Endothelial cell of umbilical vein (primary cell): ENCODE measurements around the gene IGSF10. TPM values are rescaled to one million over a fixed set of nuclear protein-coding genes. Genes with fewer than 3 reads are reported as not detected.

ENCODE experiments used
- BruUV-seq: library from RNA; stranded (reverse); fragments of 400-500 nt; replicated peaks from 2 replicates; lab custom pipeline; 2021; lab: Mats Ljungman, UMichigan
- CTCF ChIA-PET: fragments of 300-600, 350-600 bp; sonication (Branson Sonifier 250); formaldehyde crosslinking; loops from one replicate; lab custom pipeline; 2021; ENCODE audit warnings: antibody characterized with exemption, inconsistent platforms; lab: Charles Lee
- POLR2A ChIA-PET: fragments of 300-600, 350-600 bp; sonication (Branson Sonifier 250); formaldehyde crosslinking; loops from one replicate; lab custom pipeline; 2021; ENCODE audit warnings: antibody characterized with exemption, inconsistent platforms; lab: Charles Lee
- DNase-seq: peaks from one replicate; pipeline ENCODE4 v3.0.0-alpha.2; 2011; ENCODE audit warnings: low read depth, low spot score
- FAIRE-seq: peaks from 2 replicates; lab custom pipeline; 2011; peaks lifted over from hg19 to GRCh38; lab: Jason Lieb, UNC
- H2AFZ ChIP-seq: 2 replicates; pipeline ENCODE4 v1.6.0; 2012; ENCODE audit warnings: low read depth, low read length, control low read depth, inconsistent platforms
- H3K27ac ChIP-seq: 2 replicates; pipeline ENCODE4 v1.5.1; 2011; ENCODE audit warnings: low read depth, mild to moderate bottlenecking, control low read depth, low read length, moderate library complexity; ENCODE audit not compliant: insufficient read depth
- H3K27me3 ChIP-seq, 2 experiments: 2 replicates each; pipeline versions ENCODE4 v1.6.0 to v1.6.1; 2011; ENCODE audit warnings: low read length in 2 of 2, mixed read lengths in 1 of 2; ENCODE audit not compliant: control insufficient read depth in 2 of 2, insufficient read depth in 2 of 2
- H3K36me3 ChIP-seq, 2 experiments: 2 replicates in 1 of 2; 3 replicates in 1 of 2; pipeline ENCODE4 v1.5.1; 2011; ENCODE audit warnings: low read length in 2 of 2, mild to moderate bottlenecking in 1 of 2, moderate library complexity in 1 of 2; ENCODE audit not compliant: control insufficient read depth in 2 of 2, insufficient read depth in 2 of 2; ENCODE audit errors: extremely low read depth in 1 of 2
- H3K4me1 ChIP-seq: 3 replicates; pipeline ENCODE4 v1.5.1; 2011; ENCODE audit warnings: mild to moderate bottlenecking, low read length; ENCODE audit not compliant: control insufficient read depth, insufficient read depth; ENCODE audit errors: extremely low read depth
- H3K4me2 ChIP-seq: 2 replicates; pipeline ENCODE4 v1.6.1; 2011; ENCODE audit warnings: low read length, control low read depth, mixed read lengths; ENCODE audit not compliant: insufficient read depth
- H3K4me3 ChIP-seq, 3 experiments: fragments of 200-600 bp in 1 of 3; sonication (generic), shearing (Covaris generic) in 1 of 3; replicated peaks in 1 of 3; 2 replicates each; pipeline ENCODE4 v1.5.1; 2011 to 2016; ENCODE audit warnings: control low read depth in 3 of 3, low read length in 3 of 3, mild to moderate bottlenecking in 2 of 3, inconsistent platforms in 1 of 3, low read depth in 1 of 3, moderate library complexity in 1 of 3; ENCODE audit not compliant: insufficient read depth in 1 of 3
- H3K79me2 ChIP-seq: 2 replicates; pipeline ENCODE4 v1.6.0; 2012; ENCODE audit warnings: low read length, inconsistent platforms; ENCODE audit not compliant: control insufficient read depth, insufficient read depth
- H3K9ac ChIP-seq: replicated peaks from 2 replicates; pipeline ENCODE3; 2011; ENCODE audit warnings: low read length, control low read depth; ENCODE audit not compliant: insufficient read depth; ENCODE audit errors: extremely low read depth
- H3K9me1 ChIP-seq: replicated peaks from 3 replicates; pipeline ENCODE4 v1.6.0; 2011; ENCODE audit warnings: mild to moderate bottlenecking, low read length; ENCODE audit not compliant: control insufficient read depth, insufficient read depth; ENCODE audit errors: extremely low read depth
- H3K9me3 ChIP-seq: replicated peaks from 2 replicates; pipeline ENCODE4 v1.5.1; 2012; ENCODE audit warnings: low read length, inconsistent platforms; ENCODE audit not compliant: control insufficient read depth, insufficient read depth
- H4K20me1 ChIP-seq: replicated peaks from 2 replicates; pipeline ENCODE3; 2011; ENCODE audit warnings: mild to moderate bottlenecking, low read length; ENCODE audit not compliant: control insufficient read depth, insufficient read depth; ENCODE audit errors: extremely low read depth
- EZH2 ChIP-seq: IDR thresholded peaks from 2 replicates; pipeline ENCODE4 v1.6.1; 2012; ENCODE audit warnings: borderline replicate concordance, low read depth, mild to moderate bottlenecking, moderate library complexity, low read length, inconsistent platforms; ENCODE audit not compliant: severe bottlenecking
- FOS ChIP-seq: IDR thresholded peaks from 2 replicates; pipeline ENCODE4 v1.6.1; 2011; ENCODE audit warnings: mild to moderate bottlenecking, low read length, moderate library complexity, borderline replicate concordance; ENCODE audit not compliant: insufficient read depth
- GATA2 ChIP-seq: IDR thresholded peaks from 2 replicates; pipeline ENCODE4 v1.7.0; 2011; ENCODE audit warnings: low read depth, mild to moderate bottlenecking, moderate library complexity, mixed read lengths, low read length; ENCODE audit not compliant: insufficient read length, insufficient read depth
- JUN ChIP-seq: IDR thresholded peaks from 2 replicates; pipeline ENCODE4 v1.6.1; 2011; ENCODE audit warnings: borderline replicate concordance, low read depth; ENCODE audit not compliant: insufficient read length, insufficient read depth
- MYC ChIP-seq: IDR thresholded peaks from one replicate; pipeline ENCODE4 v1.6.1; 2011; ENCODE audit warnings: mild to moderate bottlenecking, low read depth, low read length
- POLR2A ChIP-seq: IDR thresholded peaks from 2 replicates; pipeline ENCODE4 v1.6.1; 2012; ENCODE audit warnings: low read depth, mild to moderate bottlenecking, control low read depth, low read length
- POLR2AphosphoS5 ChIP-seq: IDR thresholded peaks from 2 replicates; pipeline ENCODE4 v1.6.1; 2012; ENCODE audit warnings: low read depth, mild to moderate bottlenecking, control low read depth, low read length, moderate library complexity; ENCODE audit not compliant: insufficient read depth
- dilution Hi-C: fragments of 300-500 bp; cut with MboI; formaldehyde crosslinking; loops from one replicate; pipeline ENCODE4 v1.15.0; 2019; ENCODE audit warnings: low sequenced_read_pairs; ENCODE audit not compliant: extremely low pct_ligation_motif_present
- intact Hi-C: fragments of 100-400 bp; cut with micrococcal nuclease; formaldehyde crosslinking; loops from one replicate; pipeline ENCODE4 v1.10.0; 2022
- polyA plus RNA-seq, 4 experiments: library from polyadenylated mRNA; depleted of rRNA in 3 of 4; stranded (reverse) in 3 of 4; unstranded in 1 of 4; fragments of >200 nt; gene quantifications; 2 replicates each; pipeline versions ENCODE4 v1.2.1 to v1.2.3, GENCODE V29; 2011 to 2012; ENCODE audit warnings: missing spikeins in 1 of 4
- total RNA-seq: library from RNA; stranded (reverse); gene quantifications from 2 replicates; pipeline ENCODE4 v1.2.3, GENCODE V29; 2021
- TF ChIP-seq, protein P1 (sequence below), 2 donors: IDR thresholded peaks; 1 replicate in 1 of 2; 2 replicates in 1 of 2; pipeline ENCODE4 v1.5.1; 2011; ENCODE audit warnings: low read length in 2 of 2, mild to moderate bottlenecking in 2 of 2, moderate library complexity in 2 of 2, control low read depth in 1 of 2, inconsistent platforms in 1 of 2, low read depth in 1 of 2; ENCODE audit not compliant: insufficient read depth in 1 of 2; ENCODE audit errors: extremely low read depth in 1 of 2
- TF ChIP-seq, protein P2 (sequence below): IDR thresholded peaks from 2 replicates; pipeline ENCODE4 v1.6.1; 2011; ENCODE audit not compliant: insufficient read depth, insufficient read length

IGSF10 gene
- total and polyA plus RNA-seq, 2 donors (not counting 3 experiments of a cell fraction or from before 2014, with no cell fraction given) = 0.01 TPM; not detected in 1

DNA sequence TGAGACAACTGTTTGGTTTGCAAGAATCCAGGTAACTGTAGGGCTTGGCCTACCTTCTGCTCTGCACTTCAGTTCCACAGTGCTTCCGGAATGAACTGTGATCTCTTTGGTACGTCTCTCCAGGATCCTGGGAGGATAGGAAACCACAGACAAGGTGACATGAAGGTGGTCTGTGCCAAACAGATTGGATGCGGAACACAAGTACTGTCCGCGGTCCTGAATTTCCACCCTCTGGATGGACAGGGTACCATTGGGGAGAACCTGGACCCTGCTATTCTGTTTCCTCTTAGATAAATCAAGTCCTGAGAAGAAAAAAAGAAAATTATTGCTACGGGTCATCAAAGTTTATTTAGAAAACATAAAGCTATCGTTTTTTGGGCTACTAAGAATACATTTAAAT lies 17.3 kb downstream of the IGSF10 start:
- intact Hi-C loops = no loop called here
- Histone ChIP-seq H3K27me3 (no peaks in the 10 kb centered on the region), H3K27ac (no peak overlapping the region), H3K4me1 (no peaks in the 10 kb centered on the region), H4K20me1 (no peaks in the 10 kb centered on the region), H2AFZ (no peak overlapping the region), H3K36me3 (no peaks in the 10 kb centered on the region), H3K4me3 (no peak overlapping the region), H3K79me2 (no peaks in the 10 kb centered on the region), H3K9me3 (no peaks in the 10 kb centered on the region), H3K9ac (no peak overlapping the region), H3K9me1 (no peaks in the 10 kb centered on the region), H3K4me2 (no peak overlapping the region)
- POLR2A ChIA-PET = no interaction called here
- FAIRE-seq (no peak), DNase-seq (no peak)
- CTCF ChIA-PET = interaction anchor here (2.1 kb wide), 1 partner anchor 24 kb away, joined by 5 read pairs; no protein-coding TSS in a partner anchor
- no TSS peak for BruUV-seq
- no peak for TF ChIP-seq POLR2A
- no peak for TF ChIP-seq POLR2AphosphoS5
- TF ChIP-seq MYC = no peak
- TF ChIP-seq GATA2 = no peak
- TF ChIP-seq, protein P1, sequence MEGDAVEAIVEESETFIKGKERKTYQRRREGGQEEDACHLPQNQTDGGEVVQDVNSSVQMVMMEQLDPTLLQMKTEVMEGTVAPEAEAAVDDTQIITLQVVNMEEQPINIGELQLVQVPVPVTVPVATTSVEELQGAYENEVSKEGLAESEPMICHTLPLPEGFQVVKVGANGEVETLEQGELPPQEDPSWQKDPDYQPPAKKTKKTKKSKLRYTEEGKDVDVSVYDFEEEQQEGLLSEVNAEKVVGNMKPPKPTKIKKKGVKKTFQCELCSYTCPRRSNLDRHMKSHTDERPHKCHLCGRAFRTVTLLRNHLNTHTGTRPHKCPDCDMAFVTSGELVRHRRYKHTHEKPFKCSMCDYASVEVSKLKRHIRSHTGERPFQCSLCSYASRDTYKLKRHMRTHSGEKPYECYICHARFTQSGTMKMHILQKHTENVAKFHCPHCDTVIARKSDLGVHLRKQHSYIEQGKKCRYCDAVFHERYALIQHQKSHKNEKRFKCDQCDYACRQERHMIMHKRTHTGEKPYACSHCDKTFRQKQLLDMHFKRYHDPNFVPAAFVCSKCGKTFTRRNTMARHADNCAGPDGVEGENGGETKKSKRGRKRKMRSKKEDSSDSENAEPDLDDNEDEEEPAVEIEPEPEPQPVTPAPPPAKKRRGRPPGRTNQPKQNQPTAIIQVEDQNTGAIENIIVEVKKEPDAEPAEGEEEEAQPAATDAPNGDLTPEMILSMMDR (IDR thresholded peaks at IDR 0.05; ENCODE audit: extremely low read depth in 1 of 2, insufficient read depth in 1 of 2, low read depth in 1 of 2, low read length in 2 of 2) = no peak
- no peak for TF ChIP-seq JUN
- TF ChIP-seq, protein P2, sequence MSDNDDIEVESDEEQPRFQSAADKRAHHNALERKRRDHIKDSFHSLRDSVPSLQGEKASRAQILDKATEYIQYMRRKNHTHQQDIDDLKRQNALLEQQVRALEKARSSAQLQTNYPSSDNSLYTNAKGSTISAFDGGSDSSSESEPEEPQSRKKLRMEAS = no peak
- no peak for TF ChIP-seq FOS
- no peak for TF ChIP-seq EZH2
- dilution Hi-C loops = no loop called here
